GM23248 (cell line): ENCODE data around the gene MGAT5. TPM values are rescaled to one million over a fixed set of nuclear protein-coding genes. Genes with fewer than 3 reads are reported as not detected.
A peak's percentile ranks its signal among the peaks of the same experiment; 100 is the strongest.

Experiments
- DNase-seq: peaks from one replicate; pipeline ENCODE4 v3.0.0-alpha.2; 2015
- H2AFZ ChIP-seq: fragments of 200-600 bp; sonication (generic); 2 replicates; pipeline ENCODE4 v1.6.1; 2016; ENCODE audit warnings: antibody characterized with exemption
- H3F3A ChIP-seq: fragments of 200-600 bp; sonication (generic); 2 replicates; pipeline ENCODE4 v1.6.1; 2016; ENCODE audit warnings: mild to moderate bottlenecking, antibody characterized with exemption, mixed run types; ENCODE audit not compliant: insufficient read depth
- H3K27ac ChIP-seq: fragments of 200-600 bp; sonication (generic); 2 replicates; pipeline ENCODE4 v1.5.1; 2016; ENCODE audit warnings: mild to moderate bottlenecking
- H3K27me3 ChIP-seq: fragments of 200-600 bp; sonication (generic); replicated peaks from 2 replicates; pipeline ENCODE4 v1.6.1; 2016; ENCODE audit warnings: mild to moderate bottlenecking; ENCODE audit not compliant: insufficient read depth
- H3K36me3 ChIP-seq: fragments of 200-600 bp; sonication (generic); 2 replicates; pipeline ENCODE4 v1.6.1; 2016; ENCODE audit warnings: low read depth, mild to moderate bottlenecking
- H3K4me1 ChIP-seq: fragments of 200-600 bp; sonication (generic); 2 replicates; pipeline ENCODE4 v1.6.1; 2016; ENCODE audit warnings: mild to moderate bottlenecking; ENCODE audit not compliant: insufficient read depth
- H3K4me2 ChIP-seq: fragments of 200-600 bp; sonication (generic); one replicate; pipeline ENCODE4 v1.6.1; 2016; ENCODE audit warnings: mild to moderate bottlenecking; ENCODE audit not compliant: unreplicated experiment
- H3K4me3 ChIP-seq: fragments of 200-600 bp; sonication (generic); 2 replicates; pipeline ENCODE4 v1.5.1; 2016; ENCODE audit warnings: mild to moderate bottlenecking
- H3K79me2 ChIP-seq: fragments of 200-600 bp; sonication (generic); 2 replicates; pipeline ENCODE4 v1.6.1; 2016; ENCODE audit warnings: mild to moderate bottlenecking; ENCODE audit not compliant: insufficient read depth
- H3K9ac ChIP-seq: fragments of 200-600 bp; sonication (generic); 2 replicates; pipeline ENCODE4 v1.6.1; 2016; ENCODE audit warnings: mild to moderate bottlenecking
- H3K9me2 ChIP-seq: fragments of 200-600 bp; sonication (generic); 2 replicates; pipeline ENCODE4 v1.6.1; 2016; ENCODE audit warnings: mixed run types, mild to moderate bottlenecking, moderate library complexity; ENCODE audit not compliant: insufficient read depth
- H3K9me3 ChIP-seq: fragments of 200-600 bp; sonication (generic); one replicate; pipeline ENCODE4 v1.6.1; 2017; ENCODE audit warnings: low read depth
- H4K20me1 ChIP-seq: fragments of 200-600 bp; sonication (generic); 2 replicates; pipeline ENCODE4 v1.6.0; 2016; ENCODE audit not compliant: insufficient read depth
- EZH2 ChIP-seq: fragments of 200-600 bp; sonication (generic); IDR thresholded peaks from 2 replicates; pipeline ENCODE4 v1.6.1; 2018; ENCODE audit warnings: antibody characterized with exemption, mild to moderate bottlenecking; ENCODE audit not compliant: insufficient read depth, poor library complexity, severe bottlenecking
- EZH2phosphoT487 ChIP-seq: fragments of 200-600 bp; sonication (generic); IDR thresholded peaks from 2 replicates; pipeline ENCODE4 v1.6.1; 2018; ENCODE audit warnings: antibody characterized with exemption, moderate library complexity, mild to moderate bottlenecking, low read depth; ENCODE audit not compliant: insufficient read depth
- WGBS, 2 experiments: methylation state at CpG; one replicate each; pipeline ENCODE4 v1.1.6; 2015 to 2017; ENCODE audit warnings: low lambda C conversion rate in 2 of 2, low coverage in 1 of 2; ENCODE audit errors: missing lambda C conversion rate in 2 of 2; 5-methylcytosine and 5-hydroxymethylcytosine counted together
- in situ Hi-C: fragments of 300-500 bp; cut with MboI; formaldehyde crosslinking; loops from 2 replicates; pipeline ENCODE4 v1.15.0; 2020
- polyA plus RNA-seq: library from polyadenylated mRNA; unstranded; fragments of >200 nt; fragmentation: Nextera tagmentation; extraction: Ambion mirVana; gene quantifications from 2 replicates; pipeline ENCODE4 v1.2.1, GENCODE V29; 2016
- total RNA-seq: library from RNA; depleted of rRNA; stranded (reverse); fragments of >200 nt; shearing (Covaris generic); gene quantifications from 2 replicates; pipeline ENCODE4 v1.2.3, GENCODE V29; 2014

MGAT5 gene
- total and polyA plus RNA-seq, 2 experiments from 2014 or later, result 1.8 to 15.9 TPM

DNA sequence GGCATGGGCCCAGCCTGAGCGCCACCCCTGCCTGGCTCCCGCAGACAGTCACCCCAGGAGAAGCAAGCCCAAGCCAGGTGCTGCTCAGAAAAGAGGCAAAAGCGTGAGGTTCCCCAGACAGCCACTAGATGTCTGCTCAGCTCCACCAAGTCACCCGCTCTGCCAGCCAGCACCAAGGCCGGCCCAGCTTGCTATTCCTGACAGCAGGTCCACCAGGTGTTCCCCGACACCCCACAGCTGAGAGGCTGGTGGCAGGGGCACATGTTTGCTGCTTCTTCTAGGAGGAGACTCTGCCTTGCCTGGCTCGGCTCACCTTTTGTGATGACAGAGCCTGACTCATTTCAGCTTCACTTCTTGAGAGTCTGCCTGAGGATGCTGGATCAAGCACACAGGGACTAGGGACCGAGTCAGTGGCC is 206.7 kb downstream of the MGAT5 start:
- Histone ChIP-seq H3K9ac (no peak overlapping the region), H3K4me3 (no peak overlapping the region), H3K79me2 (no peaks in the 10 kb centered on the region), H3K9me2 (no peaks in the 10 kb centered on the region), H3K9me3 (no peaks in the 10 kb centered on the region), H2AFZ (no peak overlapping the region), H4K20me1 (no peaks in the 10 kb centered on the region), H3K4me1 (no peaks in the 10 kb centered on the region), H3K27me3 (peaks cover 14% of the 10 kb centered on the region; the same call in 1 of the 2 replicates), H3K27ac (no peak overlapping the region), H3K36me3 (no peaks in the 10 kb centered on the region), H3K4me2 (no peak overlapping the region), H3F3A (no peaks in the 10 kb centered on the region)
- WGBS, 2 experiments, result 49 to 50% methylated on average over 7 to 8 of the region's 8 CpGs
- DNase-seq, result peak; percentile 66
- TF ChIP-seq EZH2 (no peak), EZH2phosphoT487 (no peak)
- in situ Hi-C loops, result no loop called here

DNA sequence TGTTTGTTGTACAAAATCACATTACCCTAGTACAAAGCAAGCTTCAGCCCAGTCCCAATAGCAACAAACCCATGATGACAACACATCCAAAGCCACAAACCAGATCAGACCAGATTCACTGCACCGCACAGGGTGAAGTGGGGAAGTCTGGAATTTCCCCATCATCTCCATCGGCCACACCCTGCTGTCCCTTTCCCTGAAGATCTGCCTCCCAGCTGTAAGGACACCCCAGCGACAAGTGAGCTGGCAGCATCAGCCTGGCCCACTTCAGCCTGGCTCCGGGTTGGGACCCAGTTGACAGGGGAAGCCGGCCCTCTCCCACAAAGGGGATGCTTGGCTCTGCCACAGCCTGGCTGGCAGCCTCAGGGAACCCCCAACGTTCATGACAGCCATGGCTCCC is 207.6 kb downstream of the MGAT5 start:
- DNase-seq, result peak; percentile 32

DNA sequence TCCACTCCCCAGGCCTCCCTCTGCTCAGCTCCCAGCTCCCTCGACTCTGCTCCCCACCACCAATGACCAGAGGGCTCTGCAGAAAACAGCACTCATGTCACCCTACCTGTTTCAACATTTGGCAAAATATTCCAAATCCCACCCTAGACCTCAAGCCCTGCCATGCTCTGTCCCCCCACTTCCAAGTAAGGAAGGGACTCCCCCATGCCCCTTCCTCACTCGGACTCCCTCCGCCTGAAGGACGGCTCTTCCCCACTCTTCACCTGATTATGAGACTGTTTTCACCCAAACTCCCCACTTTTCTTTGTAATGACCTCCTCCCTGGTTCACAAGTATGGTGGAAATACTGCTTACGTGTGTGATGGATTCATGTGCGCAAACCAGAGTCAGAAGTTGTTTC is 208.4 kb downstream of the MGAT5 start:
- no peak for DNase-seq
- Histone ChIP-seq H3K27me3 (peaks cover 22% of the 10 kb centered on the region; the same call in 1 of the 2 replicates), H3K9me3 (no peaks in the 10 kb centered on the region), H3K36me3 (no peaks in the 10 kb centered on the region), H3K4me3 (no peak overlapping the region), H3K4me2 (no peak overlapping the region), H3K4me1 (no peaks in the 10 kb centered on the region), H3K9ac (no peak overlapping the region), H3F3A (no peaks in the 10 kb centered on the region), H3K79me2 (no peaks in the 10 kb centered on the region), H4K20me1 (no peaks in the 10 kb centered on the region), H3K9me2 (no peaks in the 10 kb centered on the region), H2AFZ (no peak overlapping the region), H3K27ac (no peak overlapping the region)
- TF ChIP-seq EZH2 (no peak), EZH2phosphoT487 (no peak)
- in situ Hi-C loops, result no loop called here
- 81 to 84% methylated on average over 6 of the region's 6 CpGs for WGBS, 2 experiments

More for the DNA sequence above, 207.6 kb downstream of the MGAT5 start:
- H3K36me3 ChIP-seq, result no peaks in the 10 kb centered on the region
- H3K27me3 ChIP-seq, result peaks cover 21% of the 10 kb centered on the region; the same call in 1 of the 2 replicates
- TF ChIP-seq EZH2 (no peak), EZH2phosphoT487 (no peak)
- H2AFZ ChIP-seq, result no peak overlapping the region
- H3K27ac ChIP-seq, result no peak overlapping the region
- no peaks in the 10 kb centered on the region for H3F3A ChIP-seq
- H3K9ac ChIP-seq, result no peak overlapping the region
- no peaks in the 10 kb centered on the region for H3K9me3 ChIP-seq
- whole genome bisulfite sequencing, 2 experiments, result 21% methylated on average over 6 of the region's 6 CpGs
- H4K20me1 ChIP-seq, result no peaks in the 10 kb centered on the region
- H3K4me2 ChIP-seq, result no peak overlapping the region
- no peak overlapping the region for H3K4me3 ChIP-seq
- in situ Hi-C loops, result no loop called here
- no peaks in the 10 kb centered on the region for H3K9me2 ChIP-seq
- H3K79me2 ChIP-seq, result no peaks in the 10 kb centered on the region
- no peaks in the 10 kb centered on the region for H3K4me1 ChIP-seq

GRCh38 chr2:134462791-134463698 is 209.2 kb downstream of the MGAT5 start:
- no peak overlapping the region for H3K4me3 ChIP-seq
- no peak overlapping the region for H2AFZ ChIP-seq
- no peaks in the 10 kb centered on the region for H3K4me1 ChIP-seq
- H3F3A ChIP-seq, result no peaks in the 10 kb centered on the region
- H3K9me3 ChIP-seq, result no peaks in the 10 kb centered on the region
- H4K20me1 ChIP-seq, result no peaks in the 10 kb centered on the region
- no peak for TF ChIP-seq EZH2phosphoT487
- H3K36me3 ChIP-seq, result no peaks in the 10 kb centered on the region
- no peak overlapping the region for H3K9ac ChIP-seq
- in situ Hi-C loops, result no loop called here
- no peaks in the 10 kb centered on the region for H3K79me2 ChIP-seq
- H3K27ac ChIP-seq, result no peak overlapping the region
- H3K4me2 ChIP-seq, result no peak overlapping the region
- no peaks in the 10 kb centered on the region for H3K9me2 ChIP-seq
- WGBS, 2 experiments, result 61 to 67% methylated on average over 11 of the region's 11 CpGs
- DNase-seq, result no peak
- peaks cover 22% of the 10 kb centered on the region; the same call in 1 of the 2 replicates for H3K27me3 ChIP-seq
